Epithelial cell of esophagus (primary cell): Measurements from ENCODE around the gene BCL2.

Source experiments
- DNase-seq: peaks from one replicate; pipeline ENCODE4 v3.0.0; 2010; ENCODE audit warnings: low read depth
- H3K4me3 ChIP-seq: 2 replicates; pipeline ENCODE4 v1.5.1; 2011; ENCODE audit warnings: mild to moderate bottlenecking, low read length, control low read depth
- CTCF ChIP-seq: IDR thresholded peaks from 2 replicates; pipeline ENCODE4 v1.5.1; 2011; ENCODE audit warnings: low read depth, mild to moderate bottlenecking, low read length, control low read depth, inconsistent platforms; ENCODE audit not compliant: insufficient read depth; ENCODE audit errors: missing control alignments

Gene BCL2

GRCh38 chr18:63284173-63284799 is 35.3 kb downstream of the BCL2 start:
- TF ChIP-seq CTCF: no peak
- H3K4me3 ChIP-seq: no peak overlapping the region

GRCh38 chr18:63283305-63284094 is 36.1 kb downstream of the BCL2 start:
- no peak for TF ChIP-seq CTCF
- DNase-seq: no peak
- H3K4me3 ChIP-seq: no peak overlapping the region

More at GRCh38 chr18:63284173-63284799, 35.3 kb downstream of the BCL2 start:
- DNase-seq: no peak

- no peak overlapping the region for H3K4me3 ChIP-seq
- no peak for DNase-seq
- TF ChIP-seq CTCF: no peak
Measured at GRCh38 chr18:63282793-63283192, 36.8 kb downstream of the BCL2 start.

GRCh38 chr18:63273222-63273927 is 46.2 kb downstream of the BCL2 start:
- no peak for TF ChIP-seq CTCF
- no peak overlapping the region for H3K4me3 ChIP-seq
- no peak for DNase-seq

- no peak for TF ChIP-seq CTCF
- DNase-seq: no peak
- no peak overlapping the region for H3K4me3 ChIP-seq
Measured at GRCh38 chr18:63272638-63273037, 46.9 kb downstream of the BCL2 start.

- TF ChIP-seq CTCF: no peak
- DNase-seq: no peak
- H3K4me3 ChIP-seq: no peak overlapping the region
Measured at GRCh38 chr18:63271881-63272299, 47.7 kb downstream of the BCL2 start.
